Body of pancreas (tissue), 4 donors: ENCODE data around the gene EDARADD.
"Not testable (repeated sequence)": the region's sequence is repeated elsewhere in the genome, so short reads cannot be mapped to it uniquely, and the experiment has no call there.

Experiments used
- CTCF ChIP-seq, 7 experiments: fragments of 450-650 bp in 4 of 7; fragments of 200-600 bp in 3 of 7; sonication (generic) in 3 of 7; IDR thresholded peaks; one replicate each; pipeline ENCODE4 v1.5.1; 2016 to 2019; ENCODE audit warnings: antibody characterized with exemption in 7 of 7
- POLR2A ChIP-seq, 3 donors: fragments of 450-650 bp; IDR thresholded peaks; one replicate each; pipeline ENCODE4 v1.6.1; 2016; ENCODE audit warnings: antibody characterized with exemption in 3 of 3, mild to moderate bottlenecking in 2 of 3

- TF ChIP-seq CTCF, POLR2A (IDR thresholded peaks at IDR 0.05): not testable (repeated sequence)
These were observed 27.4 kb upstream of the EDARADD start for GRCh38 chr1:236366681-236367080.
